ENCODE results near the gene FLNB.

GRCh38 chr3:58025837-58026569, 17.8 kb downstream of the FLNB start:
- TF ChIP-seq CTCF (IDR thresholded peaks at IDR 0.05) (no peak), REST (IDR thresholded peaks at IDR 0.05; ENCODE audit: insufficient read depth in 1 of 2, low read depth in 2 of 2, low read length in 1 of 2) (no peak), POLR2AphosphoS5 (IDR thresholded peaks at IDR 0.05; ENCODE audit: low read depth, low read length) (no peak)

Measured in Panc1 (cell line).